Thyroid gland (tissue), 4 donors: ENCODE results near the gene PIEZO2. TPM values are rescaled to one million over a fixed set of nuclear protein-coding genes. Genes with fewer than 3 reads are reported as not detected.

Source experiments
- DNase-seq, 2 donors: peaks; one replicate each; pipeline ENCODE4 v3.0.0-alpha.2; 2019
- H3K27ac ChIP-seq, 3 donors: fragments of 200-600 bp; sonication (generic); 1 replicate in 2 of 3; 2 replicates in 1 of 3; pipeline ENCODE4 v1.5.1; 2016 to 2019; ENCODE audit warnings: mild to moderate bottlenecking in 1 of 3, moderate library complexity in 1 of 3
- H3K27me3 ChIP-seq: fragments of 200-600 bp; sonication (generic); one replicate; pipeline ENCODE4 v1.5.1; 2019
- H3K36me3 ChIP-seq, 2 donors: fragments of 200-600 bp; sonication (generic); one replicate each; pipeline ENCODE4 v1.5.1; 2016 to 2019
- H3K4me1 ChIP-seq, 2 donors: fragments of 200-600 bp; sonication (generic); one replicate each; pipeline ENCODE4 v1.5.1; 2017 to 2019
- H3K4me3 ChIP-seq, 3 donors: fragments of 200-600 bp; sonication (generic); replicated peaks in 1 of 3; 1 replicate in 2 of 3; 2 replicates in 1 of 3; pipeline ENCODE4 v1.5.1; 2016; ENCODE audit warnings: mild to moderate bottlenecking in 1 of 3
- H3K9me3 ChIP-seq: fragments of 200-600 bp; sonication (generic); one replicate; pipeline ENCODE4 v1.5.1; 2017
- POLR2A ChIP-seq, 2 donors: fragments of 450-650 bp; IDR thresholded peaks; one replicate each; pipeline ENCODE4 v1.6.1; 2017; ENCODE audit warnings: antibody characterized with exemption in 2 of 2, mild to moderate bottlenecking in 2 of 2, moderate library complexity in 1 of 2
- WGBS, 2 donors: methylation state at CpG; one replicate each; pipeline ENCODE4 v1.1.5; 2017; 5-methylcytosine and 5-hydroxymethylcytosine counted together
- intact Hi-C: fragments of 100-400 bp; cut with DNase I; formaldehyde crosslinking; loops from one replicate; pipeline ENCODE4 v1.15.1; 2023
- total RNA-seq, 4 donors: library from RNA; depleted of rRNA; stranded (reverse); fragments of >200 nt; gene quantifications; one replicate each; pipeline ENCODE4 v1.2.3, GENCODE V29; 2016
- TF ChIP-seq, protein P1 (sequence below), 6 experiments: fragments of 200-600 bp in 3 of 6; fragments of 450-650 bp in 3 of 6; sonication (generic) in 3 of 6; IDR thresholded peaks; one replicate each; pipeline ENCODE4 v1.5.1; 2016 to 2019; ENCODE audit warnings: antibody characterized with exemption in 6 of 6, mild to moderate bottlenecking in 2 of 6, inconsistent platforms in 1 of 6, moderate library complexity in 1 of 6

The PIEZO2 gene
- total RNA-seq, 4 donors from 2014 or later = 5.0 to 13.8 (median 6.1) TPM

DNA sequence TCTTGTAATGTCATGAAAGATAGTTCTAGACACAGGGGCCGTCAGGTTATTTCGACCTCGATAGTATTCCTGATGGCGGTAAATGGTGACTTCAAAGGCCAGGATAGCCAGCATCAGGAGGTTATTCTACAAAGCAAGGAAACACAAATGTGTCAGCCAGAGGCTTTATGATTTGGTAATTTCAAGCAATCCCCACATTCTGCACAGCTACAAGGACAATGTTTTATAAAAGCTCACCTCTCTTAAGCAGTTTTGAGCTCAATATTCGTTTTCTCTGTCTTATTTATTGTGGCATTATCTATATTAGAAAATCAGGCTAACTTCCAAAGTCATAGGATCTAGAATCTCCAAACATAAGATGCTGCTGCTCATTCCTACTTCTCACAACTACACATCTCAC, 388.4 kb downstream of the PIEZO2 start:
- no peak for TF ChIP-seq POLR2A (IDR thresholded peaks at IDR 0.05)
- TF ChIP-seq, protein P1, sequence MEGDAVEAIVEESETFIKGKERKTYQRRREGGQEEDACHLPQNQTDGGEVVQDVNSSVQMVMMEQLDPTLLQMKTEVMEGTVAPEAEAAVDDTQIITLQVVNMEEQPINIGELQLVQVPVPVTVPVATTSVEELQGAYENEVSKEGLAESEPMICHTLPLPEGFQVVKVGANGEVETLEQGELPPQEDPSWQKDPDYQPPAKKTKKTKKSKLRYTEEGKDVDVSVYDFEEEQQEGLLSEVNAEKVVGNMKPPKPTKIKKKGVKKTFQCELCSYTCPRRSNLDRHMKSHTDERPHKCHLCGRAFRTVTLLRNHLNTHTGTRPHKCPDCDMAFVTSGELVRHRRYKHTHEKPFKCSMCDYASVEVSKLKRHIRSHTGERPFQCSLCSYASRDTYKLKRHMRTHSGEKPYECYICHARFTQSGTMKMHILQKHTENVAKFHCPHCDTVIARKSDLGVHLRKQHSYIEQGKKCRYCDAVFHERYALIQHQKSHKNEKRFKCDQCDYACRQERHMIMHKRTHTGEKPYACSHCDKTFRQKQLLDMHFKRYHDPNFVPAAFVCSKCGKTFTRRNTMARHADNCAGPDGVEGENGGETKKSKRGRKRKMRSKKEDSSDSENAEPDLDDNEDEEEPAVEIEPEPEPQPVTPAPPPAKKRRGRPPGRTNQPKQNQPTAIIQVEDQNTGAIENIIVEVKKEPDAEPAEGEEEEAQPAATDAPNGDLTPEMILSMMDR (IDR thresholded peaks at IDR 0.05) = no peak
- no peaks in the 10 kb centered on the region for H3K27me3 ChIP-seq
- intact Hi-C loops = no loop called here
- no peaks in the 10 kb centered on the region for H3K9me3 ChIP-seq
- no peak overlapping the region for H3K27ac ChIP-seq
- no peak overlapping the region for H3K4me3 ChIP-seq
- WGBS, 2 donors = 88 to 92% methylated on average over 5 of the region's 5 CpGs
- H3K36me3 ChIP-seq = no peaks in the 10 kb centered on the region
- no peaks in the 10 kb centered on the region for H3K4me1 ChIP-seq
- DNase-seq = no peak

DNA sequence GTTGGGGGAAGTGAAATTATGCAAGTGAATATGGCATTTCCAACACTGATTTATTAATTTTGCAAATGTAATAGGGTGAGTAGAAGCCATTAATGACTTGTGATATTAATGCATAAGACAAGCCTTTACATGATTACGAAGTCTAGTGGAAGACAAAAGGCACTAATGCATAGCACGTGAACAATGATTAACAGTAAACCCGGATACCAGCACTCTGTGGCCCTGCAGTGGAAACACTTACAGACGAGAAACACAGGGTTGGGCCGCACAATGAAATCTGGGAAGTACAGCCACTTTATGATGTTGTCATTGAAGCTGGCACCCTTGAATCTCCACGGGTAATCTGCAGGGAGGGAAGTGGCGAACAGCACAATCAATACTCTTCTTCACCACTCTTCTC, 390.1 kb downstream of the PIEZO2 start:
- H3K4me1 ChIP-seq = no peaks in the 10 kb centered on the region
- no peaks in the 10 kb centered on the region for H3K36me3 ChIP-seq
- TF ChIP-seq, protein P1 (IDR thresholded peaks at IDR 0.05) = no peak
- TF ChIP-seq POLR2A (IDR thresholded peaks at IDR 0.05) = no peak
- H3K27me3 ChIP-seq = no peaks in the 10 kb centered on the region
- intact Hi-C loops = no loop called here
- no peak for DNase-seq
- H3K4me3 ChIP-seq = no peak overlapping the region
- no peak overlapping the region for H3K27ac ChIP-seq
- 92 to 94% methylated on average over 7 of the region's 7 CpGs for WGBS, 2 donors
- no peaks in the 10 kb centered on the region for H3K9me3 ChIP-seq

DNA sequence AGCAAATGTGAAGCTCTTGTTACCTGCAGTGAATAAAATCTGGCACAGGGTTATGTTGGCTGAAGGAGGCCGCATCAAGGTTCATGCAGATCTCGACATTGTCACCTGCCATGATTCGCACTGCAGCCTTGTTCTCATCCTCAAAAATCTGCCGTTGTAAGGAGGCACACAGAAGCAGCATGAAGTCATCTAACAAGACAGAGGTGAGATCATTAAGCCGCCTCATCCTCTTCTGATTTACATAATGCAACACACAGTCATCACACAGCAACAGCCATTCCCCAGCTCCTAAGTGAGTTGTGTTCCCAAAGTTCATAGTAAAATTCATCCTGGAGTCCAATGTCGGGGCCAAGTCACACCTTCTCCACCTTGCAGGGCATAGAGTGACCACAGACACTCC, 391.4 kb downstream of the PIEZO2 start:
- intact Hi-C loops = no loop called here
- DNase-seq = no peak
- Histone ChIP-seq H3K4me3 (no peak overlapping the region), H3K27ac (no peak overlapping the region), H3K9me3 (no peaks in the 10 kb centered on the region), H3K4me1 (no peaks in the 10 kb centered on the region), H3K36me3 (no peaks in the 10 kb centered on the region), H3K27me3 (no peaks in the 10 kb centered on the region)
- 94 to 96% methylated on average over 6 of the region's 6 CpGs for WGBS, 2 donors
- TF ChIP-seq, protein P1 (IDR thresholded peaks at IDR 0.05) = no peak
- TF ChIP-seq POLR2A (IDR thresholded peaks at IDR 0.05) = no peak

DNA sequence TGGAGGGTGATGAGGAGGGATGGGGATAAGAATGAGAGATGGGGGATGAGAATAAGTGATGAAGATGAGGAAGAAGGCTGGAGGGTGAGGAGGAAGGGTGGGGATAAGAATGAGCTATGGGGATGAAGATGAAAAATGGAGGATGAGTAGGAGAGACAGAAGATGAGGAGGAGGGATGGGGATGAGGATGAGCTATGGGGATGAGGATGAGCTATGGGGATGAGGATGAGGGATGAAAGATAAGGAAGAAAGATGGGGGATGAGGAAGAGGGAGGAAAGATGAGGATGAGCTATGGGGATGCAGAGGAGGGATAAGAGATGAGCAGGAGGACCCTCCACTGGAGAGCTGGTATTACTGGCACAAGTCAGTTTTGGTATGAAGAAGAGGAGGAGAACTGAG, 392.0 kb downstream of the PIEZO2 start:
- Histone ChIP-seq H3K4me3 (no peak overlapping the region), H3K27me3 (no peaks in the 10 kb centered on the region), H3K9me3 (no peaks in the 10 kb centered on the region), H3K4me1 (no peaks in the 10 kb centered on the region), H3K36me3 (no peaks in the 10 kb centered on the region), H3K27ac (no peak overlapping the region)
- no peak for DNase-seq
- intact Hi-C loops = no loop called here
- TF ChIP-seq POLR2A (IDR thresholded peaks at IDR 0.05) = no peak
- TF ChIP-seq, protein P1 (IDR thresholded peaks at IDR 0.05) = no peak

DNA sequence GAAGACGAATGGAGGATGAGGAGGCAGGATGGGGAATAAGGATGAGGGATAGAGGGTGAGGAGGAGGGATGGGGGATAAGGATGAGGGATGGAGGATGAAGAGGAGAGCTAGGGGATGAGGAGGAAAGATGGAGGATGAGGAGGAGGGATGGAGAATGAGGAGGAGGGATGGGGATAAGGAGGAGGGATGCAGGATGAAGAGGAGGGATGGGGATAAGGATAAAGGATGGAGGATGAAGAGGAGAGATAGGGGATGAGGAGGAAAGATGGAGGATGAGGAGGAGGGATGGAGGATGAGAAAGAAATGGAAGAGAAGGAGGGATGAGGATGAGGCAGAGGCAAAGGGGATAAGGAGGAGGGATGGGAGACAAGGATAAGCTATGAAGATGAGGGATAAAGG, 393.5 kb downstream of the PIEZO2 start:
- Histone ChIP-seq H3K36me3 (no peaks in the 10 kb centered on the region), H3K4me1 (no peaks in the 10 kb centered on the region), H3K27ac (no peak overlapping the region), H3K27me3 (no peaks in the 10 kb centered on the region), H3K4me3 (no peak overlapping the region), H3K9me3 (no peaks in the 10 kb centered on the region)
- TF ChIP-seq POLR2A (IDR thresholded peaks at IDR 0.05) = no peak
- TF ChIP-seq, protein P1 (IDR thresholded peaks at IDR 0.05) = no peak
- 79 to 88% methylated on average over 1 of the region's 1 CpG for WGBS, 2 donors
- no peak for DNase-seq
- intact Hi-C loops = no loop called here
